DMS53 treated with DMSO at 0.1 percent for 48 hours (cell line): ENCODE results near the gene ENKD1.

Experiments used
- DNase-seq: peaks from one replicate; lab custom pipeline; 2025; ENCODE audit not compliant: unreplicated experiment; lab: John Stamatoyannopoulos, UW

The ENKD1 gene

DNA sequence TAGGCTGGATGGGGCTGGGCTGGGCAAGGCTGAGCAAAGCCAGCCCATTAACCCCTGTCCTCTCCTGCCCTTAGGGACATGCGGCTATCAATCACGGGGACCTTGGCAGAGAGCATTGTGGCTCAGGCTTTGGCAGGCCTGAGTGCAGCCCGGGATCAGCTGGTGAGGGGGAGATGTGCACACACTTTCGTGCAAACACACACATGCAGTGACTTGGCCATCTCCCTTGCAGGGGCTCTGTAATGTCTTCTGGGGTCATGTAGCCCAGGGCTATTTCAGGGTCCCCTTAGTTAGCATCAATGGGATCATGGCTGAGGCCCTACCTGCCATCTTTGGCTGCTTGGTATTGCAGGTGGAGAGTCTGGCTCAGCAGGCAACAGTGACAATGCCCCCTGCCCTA, 14.7 kb downstream of the ENKD1 start:
- no peak for DNase-seq

- no peak for DNase-seq
Measured at GRCh38 chr16:67651039-67651438, 15.5 kb downstream of the ENKD1 start.

DNA sequence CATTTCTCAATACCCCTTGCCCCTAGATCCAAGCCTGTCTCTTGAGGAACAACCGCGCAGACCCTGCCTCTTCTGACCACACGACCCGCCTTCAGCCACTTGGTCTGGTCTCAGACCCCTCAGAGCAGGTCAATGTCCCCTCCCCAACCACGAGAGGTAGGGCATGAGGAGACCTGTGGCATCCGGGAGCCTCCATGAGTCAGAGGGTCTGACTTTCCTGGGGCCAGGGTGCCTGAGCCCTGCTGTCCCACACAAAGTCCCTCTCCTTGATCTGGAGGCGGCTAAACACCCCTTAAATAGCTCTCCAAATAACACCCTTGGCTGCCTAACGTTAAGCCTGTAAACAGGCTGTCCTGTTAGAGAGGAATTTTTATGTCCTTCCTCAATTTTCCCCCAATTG, 16.5 kb downstream of the ENKD1 start:
- DNase-seq, result no peak

- DNase-seq, result no peak
Measured at GRCh38 chr16:67649494-67649931, 17.0 kb downstream of the ENKD1 start.

DNA sequence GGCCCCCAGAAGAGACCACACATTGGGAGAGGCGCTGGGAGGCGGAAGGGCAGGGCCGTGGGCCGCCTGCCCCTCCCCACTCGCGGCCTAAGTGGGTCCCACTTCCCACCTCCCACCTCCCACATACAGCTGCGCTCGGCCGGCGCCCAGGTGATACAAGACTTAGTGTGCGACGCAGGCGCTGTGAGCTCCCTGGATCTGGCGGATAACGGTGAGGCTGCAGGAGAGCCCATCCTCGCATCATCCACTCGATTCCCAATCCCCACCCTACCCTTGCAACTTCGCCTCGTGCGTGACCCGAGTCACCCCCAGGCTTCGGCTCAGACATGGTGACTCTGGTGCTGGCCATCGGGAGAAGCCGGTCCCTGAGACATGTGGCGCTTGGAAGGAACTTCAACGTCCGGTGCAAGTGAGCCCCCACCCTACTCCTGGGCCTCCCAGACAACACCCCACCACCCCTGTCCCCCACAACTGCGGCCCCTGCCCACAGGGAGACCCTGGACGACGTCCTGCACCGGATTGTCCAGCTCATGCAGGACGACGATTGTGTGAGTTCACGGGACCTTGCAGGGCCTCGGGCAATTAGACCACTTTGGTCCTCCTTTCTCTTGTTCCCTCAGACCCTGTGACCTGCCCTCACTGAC, 17.7 kb downstream of the ENKD1 start:
- DNase-seq, result no peak

DNA sequence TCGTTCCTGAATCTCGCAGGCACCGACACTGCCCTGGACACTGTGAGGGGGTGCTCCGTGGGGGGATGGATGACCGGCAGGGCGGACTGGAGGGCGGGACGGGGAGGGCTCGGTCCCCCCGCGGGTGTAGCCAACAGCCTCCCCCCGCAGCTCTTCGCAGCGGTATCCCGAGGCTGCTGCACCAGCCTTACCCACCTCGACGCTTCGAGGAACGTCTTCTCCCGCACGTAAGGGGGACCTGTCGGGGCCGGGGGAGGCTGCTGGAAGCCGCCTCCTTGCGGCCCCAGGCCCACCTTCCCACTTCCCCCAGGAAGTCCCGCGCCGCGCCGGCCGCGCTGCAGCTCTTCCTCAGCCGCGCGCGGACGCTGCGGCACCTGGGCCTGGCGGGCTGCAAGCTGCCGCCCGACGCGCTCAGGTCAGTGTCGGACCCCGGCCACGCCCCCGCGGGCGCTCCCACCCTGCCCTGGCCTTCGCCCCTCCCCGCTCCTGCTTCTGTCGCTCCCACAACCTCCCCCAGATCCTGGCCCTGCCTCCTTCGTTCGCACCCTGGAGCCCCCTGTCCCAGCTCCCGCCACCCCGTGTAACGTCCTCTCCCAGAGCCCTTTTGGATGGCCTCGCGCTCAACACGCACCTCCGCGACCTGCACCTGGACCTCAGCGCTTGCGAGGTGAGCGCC, 18.3 kb downstream of the ENKD1 start:
- DNase-seq, result no peak

DNA sequence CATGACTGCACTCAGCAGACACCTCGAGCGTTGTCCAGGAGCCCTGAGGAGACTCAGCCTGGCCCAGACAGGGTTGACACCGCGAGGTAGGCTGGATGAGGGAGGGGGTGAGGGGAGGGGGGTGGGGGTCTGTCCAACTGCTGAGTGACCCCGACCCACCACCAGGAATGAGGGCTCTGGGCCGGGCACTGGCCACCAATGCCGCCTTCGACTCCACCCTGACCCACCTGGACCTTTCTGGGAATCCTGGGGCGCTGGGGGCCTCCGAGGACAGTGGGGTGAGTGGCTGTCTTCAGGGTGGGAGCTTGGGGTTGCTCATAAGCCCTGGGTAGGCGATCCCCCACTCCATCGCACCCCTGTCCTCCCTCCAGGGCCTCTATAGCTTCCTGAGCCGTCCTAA, 18.9 kb downstream of the ENKD1 start:
- no peak for DNase-seq

DNA sequence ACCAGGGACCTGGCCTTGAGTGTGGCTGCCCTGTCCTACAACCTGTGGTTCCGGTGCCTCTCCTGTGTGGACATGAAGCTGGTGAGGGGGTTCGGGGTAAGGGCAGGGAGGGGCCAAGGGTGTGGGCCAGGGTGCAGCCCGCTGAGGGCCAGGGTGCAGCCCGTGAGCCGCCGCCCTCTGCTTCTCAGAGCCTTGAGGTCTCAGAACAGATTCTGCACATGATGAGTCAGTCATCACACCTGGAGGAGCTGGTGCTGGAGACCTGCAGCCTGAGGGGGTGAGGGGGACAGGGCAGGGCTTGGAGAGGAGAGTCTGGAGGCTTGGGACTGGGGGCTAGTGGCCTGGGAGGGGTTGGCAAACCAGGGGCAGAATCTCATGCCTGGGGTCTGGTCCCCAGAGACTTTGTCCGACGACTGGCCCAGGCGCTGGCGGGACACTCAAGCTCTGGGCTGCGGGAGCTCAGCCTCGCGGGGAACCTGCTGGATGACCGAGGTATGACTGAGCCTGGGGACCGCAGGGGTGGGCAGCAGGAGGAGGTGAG, 19.4 kb downstream of the ENKD1 start:
- DNase-seq, result no peak

DNA sequence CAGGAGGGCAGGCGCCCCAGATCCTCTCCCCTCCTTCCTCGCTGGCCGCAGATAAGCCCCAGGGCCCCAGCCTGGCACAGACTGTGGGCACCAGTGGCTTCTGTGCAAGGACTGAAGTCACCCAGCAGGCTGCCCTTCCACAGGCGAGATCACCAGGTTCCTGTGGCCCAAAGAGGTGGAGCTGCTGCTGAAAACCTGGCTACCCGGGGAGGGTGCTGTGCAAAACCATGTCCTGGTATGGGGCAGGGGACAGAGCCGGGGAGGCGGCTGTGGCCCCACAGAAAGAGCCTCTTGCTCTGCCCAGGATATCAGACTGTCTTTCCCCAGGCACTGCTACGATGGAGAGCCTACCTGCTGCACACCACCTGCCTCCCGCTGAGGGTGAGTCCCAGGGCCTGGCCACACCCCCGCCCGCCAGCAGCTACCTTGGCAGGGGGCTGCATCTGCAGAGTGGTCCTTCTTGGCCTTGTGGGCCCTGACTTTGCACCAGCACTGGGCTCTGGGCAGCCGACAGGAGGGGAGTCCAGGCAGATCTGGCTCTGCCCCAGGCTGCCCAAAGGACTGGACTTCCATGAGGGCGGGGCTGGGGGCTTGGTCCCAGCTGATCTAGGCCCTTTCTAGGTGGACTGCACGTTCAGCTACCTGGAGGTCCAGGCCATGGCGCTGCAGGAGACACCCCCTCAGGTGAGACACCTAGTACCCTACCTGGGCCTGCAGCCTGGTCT, 21.0 kb downstream of the ENKD1 start:
- no peak for DNase-seq

DNA sequence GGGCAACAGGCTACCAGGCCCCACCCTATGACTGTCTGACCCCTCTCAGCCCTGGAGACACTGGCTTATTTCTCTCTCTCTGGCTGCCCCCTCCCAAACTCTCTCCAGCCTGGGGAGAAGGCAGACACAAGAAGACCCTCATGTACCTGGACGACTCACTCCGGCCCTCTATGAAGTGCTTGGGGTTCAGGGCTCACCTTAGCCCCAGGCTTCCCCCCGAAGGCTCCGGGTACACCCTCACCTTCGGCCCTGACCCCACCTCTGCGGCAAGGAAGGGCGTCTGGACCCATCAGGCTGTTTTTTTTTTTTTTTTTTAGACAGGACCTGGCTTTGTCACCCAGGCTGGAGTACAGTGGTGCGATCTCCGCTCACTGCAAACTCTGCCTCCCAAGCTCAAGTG, 22.5 kb downstream of the ENKD1 start:
- no peak for DNase-seq

DNA sequence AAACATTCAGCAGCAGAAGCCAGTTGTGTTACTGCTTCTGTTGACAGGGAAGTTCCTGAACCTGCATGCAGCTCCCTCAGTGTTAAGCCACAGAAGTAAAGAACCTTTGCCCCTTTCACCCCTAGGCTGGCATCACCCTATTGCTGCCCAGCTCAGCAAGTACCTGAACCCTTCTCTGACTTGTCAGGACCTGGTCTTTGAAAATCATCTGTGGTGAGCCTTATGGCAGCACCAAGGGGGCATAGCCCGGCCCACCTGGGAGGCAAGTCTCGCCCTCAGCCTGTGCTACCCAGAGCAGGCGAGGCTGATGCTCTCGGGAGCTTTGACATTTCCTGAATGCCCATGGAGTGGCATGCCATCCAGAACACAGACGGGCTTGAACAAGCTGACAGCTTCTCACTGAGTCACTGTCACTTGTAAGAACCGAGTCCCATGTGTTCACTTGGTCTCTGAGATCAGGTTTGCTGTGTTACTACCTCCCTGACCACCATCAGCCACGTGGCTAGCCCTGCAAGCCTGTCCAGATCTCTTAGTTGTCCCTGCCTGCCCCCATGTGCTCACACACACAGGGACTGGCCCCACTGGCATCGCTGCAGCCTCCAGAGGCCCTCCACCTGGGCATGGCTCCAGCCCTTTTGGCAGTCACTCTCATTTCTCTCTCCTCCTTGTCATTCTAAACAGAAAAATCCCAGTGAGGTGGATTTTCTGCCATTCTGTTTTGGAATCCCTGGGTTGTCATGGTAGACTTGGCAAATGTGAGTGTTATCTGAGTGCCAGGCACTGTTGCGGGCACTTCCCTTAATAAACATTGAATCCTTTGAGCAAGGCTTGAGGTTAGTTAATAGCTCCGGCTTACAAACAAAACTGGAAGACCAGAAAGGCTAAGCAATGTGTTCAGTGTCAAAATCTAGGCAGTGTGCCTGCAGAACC, 24.5 kb downstream of the ENKD1 start:
- no peak for DNase-seq

DNA sequence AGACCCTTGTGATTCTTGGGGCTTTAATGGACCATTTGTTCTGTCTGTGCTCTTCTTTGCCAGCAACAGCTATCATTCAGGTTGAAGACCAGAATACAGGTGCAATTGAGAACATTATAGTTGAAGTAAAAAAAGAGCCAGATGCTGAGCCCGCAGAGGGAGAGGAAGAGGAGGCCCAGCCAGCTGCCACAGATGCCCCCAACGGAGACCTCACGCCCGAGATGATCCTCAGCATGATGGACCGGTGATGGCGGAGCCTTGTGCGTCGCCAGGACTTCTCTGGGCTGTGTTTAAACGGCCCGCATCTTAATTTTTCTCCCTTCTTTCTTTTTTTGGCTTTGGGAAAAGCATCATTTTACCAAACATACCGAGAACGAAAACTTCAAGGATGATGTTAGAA, 28.9 kb downstream of the ENKD1 start:
- DNase-seq, result no peak

DNA sequence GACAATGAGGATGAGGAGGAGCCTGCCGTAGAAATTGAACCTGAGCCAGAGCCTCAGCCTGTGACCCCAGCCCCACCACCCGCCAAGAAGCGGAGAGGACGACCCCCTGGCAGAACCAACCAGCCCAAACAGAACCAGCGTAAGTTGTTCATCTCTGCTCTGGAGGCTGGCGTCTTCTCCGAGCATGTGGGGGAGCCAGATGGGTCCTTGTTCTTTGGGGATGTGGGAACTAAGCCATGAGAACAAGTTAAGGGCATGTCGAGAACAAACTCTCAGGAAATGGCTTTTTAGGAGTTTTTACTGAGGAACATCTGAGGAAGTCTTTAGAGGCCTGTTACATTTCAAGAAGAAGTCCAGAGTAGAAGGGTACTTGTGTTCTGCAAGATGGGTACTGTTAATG, 29.8 kb downstream of the ENKD1 start:
- DNase-seq, result no peak

- no peak for DNase-seq
Measured at GRCh38 chr16:67632415-67633172, 34.0 kb downstream of the ENKD1 start.

DNA sequence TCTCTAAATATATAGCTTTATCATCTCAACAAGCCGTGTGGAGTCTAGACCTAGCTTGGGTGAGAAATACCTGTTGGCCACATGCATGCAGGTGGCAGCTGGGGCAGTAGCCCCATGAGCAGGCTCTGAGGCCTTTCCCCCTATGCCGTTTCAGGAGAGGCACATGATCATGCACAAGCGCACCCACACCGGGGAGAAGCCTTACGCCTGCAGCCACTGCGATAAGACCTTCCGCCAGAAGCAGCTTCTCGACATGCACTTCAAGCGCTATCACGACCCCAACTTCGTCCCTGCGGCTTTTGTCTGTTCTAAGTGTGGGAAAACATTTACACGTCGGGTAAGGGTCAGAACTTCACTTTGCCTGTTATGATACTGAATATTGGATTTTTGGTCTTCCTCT, 38.3 kb downstream of the ENKD1 start:
- DNase-seq, result no peak

DNA sequence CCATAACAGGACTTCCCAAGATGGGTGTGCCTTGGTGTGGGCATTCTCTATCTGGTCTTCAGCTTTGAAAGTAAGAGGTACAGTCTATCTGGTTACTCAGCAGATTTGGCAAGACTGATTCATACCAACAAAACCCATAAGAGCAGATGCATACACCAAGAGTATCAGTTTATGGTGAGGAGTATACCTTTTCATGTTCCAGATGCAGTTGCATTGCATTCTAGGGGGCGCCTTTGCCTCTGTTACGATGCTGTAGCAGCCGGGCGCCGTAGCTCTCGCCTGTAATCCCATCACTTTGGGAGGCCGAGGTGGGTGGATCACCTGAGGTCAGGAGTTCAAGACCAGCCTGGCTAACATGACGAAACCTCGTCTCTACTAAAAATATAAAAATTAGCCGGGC, 52.7 kb downstream of the ENKD1 start:
- DNase-seq, result no peak
